Motor neuron (in vitro differentiated cells): Measurements from ENCODE around the gene BMP2. TPM values are rescaled to one million over a fixed set of nuclear protein-coding genes. Genes with fewer than 3 reads are reported as not detected.
A peak's percentile ranks its signal among the peaks of the same experiment; 100 is the strongest.

Source experiments
- ATAC-seq, 8 experiments: fragments of 200-7000 bp; cut with Tn5 transposase; replicated peaks in 6 of 8; 2 replicates each; pipeline ENCODE4 v1.8.0; 2021; ENCODE audit warnings: mild to moderate bottlenecking in 8 of 8, moderate library complexity in 8 of 8
- H3K27ac ChIP-seq, 2 donors: fragments of 250-450 bp; sonication (Bioruptor Pico); 2 replicates each; pipeline ENCODE4 v1.9.0; 2021; ENCODE audit warnings: antibody characterized with exemption in 2 of 2, mild to moderate bottlenecking in 2 of 2, moderate library complexity in 1 of 2
- H3K4me1 ChIP-seq, 2 donors: fragments of 250-450 bp; sonication (Bioruptor Pico); replicated peaks in 1 of 2; 2 replicates each; pipeline ENCODE4 v1.6.1; 2021; ENCODE audit warnings: antibody characterized with exemption in 2 of 2, mild to moderate bottlenecking in 2 of 2, moderate library complexity in 1 of 2
- H3K4me3 ChIP-seq, 5 donors: fragments of 250-450 bp; sonication (Bioruptor Pico); 2 replicates each; pipeline ENCODE4 v1.9.0; 2021; ENCODE audit warnings: antibody characterized with exemption in 5 of 5, mild to moderate bottlenecking in 5 of 5, moderate library complexity in 4 of 5
- WGBS, 10 experiments: fragments of 450-650 bp; shearing (Covaris generic); methylation state at CpG; one replicate each; pipeline ENCODE4 v1.0.0; 2022; 5-methylcytosine and 5-hydroxymethylcytosine counted together
- in situ Hi-C, 9 experiments: fragments of 400-800 bp; cut with MboI; loops; one replicate each; pipeline ENCODE4 v1.15.0; 2021; ENCODE audit warnings: low sequenced_read_pairs in 9 of 9, low pct_unique_long_range_greater_than_20kb in 2 of 9; ENCODE audit not compliant: unreplicated experiment in 9 of 9
- total RNA-seq, 8 experiments: library from RNA; unstranded; fragments of 300-600 nt; gene quantifications; 2 replicates each; pipeline versions ENCODE4 v1.2.3 to v1.2.4, GENCODE V29; 2022

Gene BMP2
- total RNA-seq, result 10 to 100 TPM in 3 of 8 experiments, 1 to 10 TPM in 4, under 1 TPM in 1; 0.96 to 25.2 (median 3.1) TPM

- H3K4me1 ChIP-seq, result peaks cover 3 to 17% of the 10 kb centered on the region in 2 donors
- in situ Hi-C loops, result loop anchor here in 3 of 9 experiments (25.0 kb wide), 4 partner anchors 495 to 1095 kb away; no protein-coding TSS in a partner anchor
- peak; percentile 66 to 87 (median 84) for ATAC-seq
- H3K27ac ChIP-seq, result no peak within 1 kb of the TSS
- H3K4me3 ChIP-seq, result peak within 1 kb of the TSS; percentile 64 to 88 (median 70)
- no CpG with 5 or more reads among the region's 112 CpGs for WGBS, 10 experiments
These were observed at the start of gene BMP2 for GRCh38 chr20:6767536-6768227. BMP2 (plus strand) TSS chr20:6767686; CDS start chr20:6770127, 2,441 bp downstream.

DNA sequence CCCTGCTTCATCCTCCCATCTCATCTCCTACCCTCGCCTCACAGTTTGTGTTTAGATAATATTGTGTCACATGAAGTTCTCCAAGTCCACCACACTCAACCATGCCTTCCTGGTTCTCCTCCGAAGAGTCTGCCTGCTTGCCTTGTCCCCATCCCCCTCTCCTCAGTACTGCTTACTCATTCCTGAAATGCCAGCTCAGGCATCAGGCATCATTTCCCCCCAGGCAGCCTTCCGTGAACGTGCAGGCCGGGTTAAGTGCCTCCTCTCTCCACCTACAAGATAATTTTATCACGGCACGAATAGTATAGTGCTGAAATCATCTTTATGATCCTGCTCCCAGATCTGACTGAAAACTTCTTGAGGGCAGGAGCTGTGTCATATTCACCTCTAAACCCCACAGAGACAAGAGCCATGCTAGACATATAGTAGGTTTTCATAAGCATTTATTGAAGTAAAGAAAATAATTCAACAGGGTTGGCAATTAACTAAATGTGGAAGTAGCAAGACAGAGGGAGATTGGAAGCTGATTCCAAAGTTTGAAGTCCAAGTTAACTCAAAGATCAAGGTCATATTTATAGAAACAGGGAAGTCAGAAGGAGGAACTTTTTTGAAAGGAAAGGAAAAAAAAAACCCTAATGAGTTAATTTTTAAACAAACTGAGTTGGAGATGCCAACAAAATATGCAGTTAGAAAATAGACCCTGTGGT, 48.7 kb upstream of the BMP2 start:
- Histone ChIP-seq H3K4me1 (no peaks in the 10 kb centered on the region), H3K4me3 (no peak overlapping the region), H3K27ac (no peak overlapping the region)
- in situ Hi-C loops, result no loop called here
- WGBS, 10 experiments, result 39 to 90% (median 79%) methylated on average over 2 to 7 of the region's 7 CpGs; no CpG with 5 or more reads in 1 of the 10 experiments
- no peak for ATAC-seq

GRCh38 chr20:6719369-6719721, 48.1 kb upstream of the BMP2 start:
- WGBS, 10 experiments, result 32 to 100% (median 82%) methylated on average over 1 to 4 of the region's 4 CpGs
- ATAC-seq, result no peak
- H3K4me1 ChIP-seq, result no peaks in the 10 kb centered on the region
- H3K4me3 ChIP-seq, result no peak overlapping the region
- H3K27ac ChIP-seq, result no peak overlapping the region
- in situ Hi-C loops, result no loop called here

- H3K4me1 ChIP-seq, result no peaks in the 10 kb centered on the region
- WGBS, 10 experiments, result 20 to 67% (median 51%) methylated on average over 1 of the region's 1 CpG; no CpG with 5 or more reads in 6 of the 10 experiments
- in situ Hi-C loops, result no loop called here
- ATAC-seq, result no peak
- H3K4me3 ChIP-seq, result no peak overlapping the region
- H3K27ac ChIP-seq, result no peak overlapping the region
These were observed 40.7 kb upstream of the BMP2 start for GRCh38 chr20:6726761-6727160.

- WGBS, 10 experiments, result 25 to 89% (median 73%) methylated on average over 4 to 9 of the region's 9 CpGs; no CpG with 5 or more reads in 2 of the 10 experiments
- Histone ChIP-seq H3K4me1 (no peaks in the 10 kb centered on the region), H3K4me3 (no peak overlapping the region), H3K27ac (no peak overlapping the region)
- ATAC-seq, result no peak
- in situ Hi-C loops, result no loop called here
These were observed 36.7 kb upstream of the BMP2 start for GRCh38 chr20:6730672-6731328.

DNA sequence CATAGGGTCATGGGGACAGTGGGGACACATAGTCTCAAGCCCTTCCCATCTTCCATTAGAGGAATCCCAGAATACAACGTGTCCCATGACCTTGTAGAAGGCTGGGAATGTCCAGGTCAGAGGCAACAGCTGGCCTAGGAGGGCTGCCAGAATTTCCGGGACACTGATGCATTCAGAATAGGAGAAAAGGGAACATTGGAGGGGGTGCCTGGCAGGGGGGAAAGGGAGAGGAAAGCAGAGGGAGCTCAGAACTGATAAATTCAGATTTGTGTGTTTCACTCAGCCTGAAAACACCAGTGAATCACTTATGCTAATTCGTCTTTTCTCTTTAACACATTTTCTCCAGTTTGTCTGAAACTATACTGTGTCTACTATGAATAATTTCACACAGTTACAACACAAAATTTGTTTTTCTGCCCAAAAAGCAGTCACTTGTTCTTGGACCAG, 35.5 kb upstream of the BMP2 start:
- ATAC-seq, result peak in 2 of 8 experiments; percentile 79
- Histone ChIP-seq H3K4me3 (no peak overlapping the region), H3K27ac (no peak overlapping the region), H3K4me1 (no peaks in the 10 kb centered on the region)
- in situ Hi-C loops, result no loop called here
- 0 to 100% (median 68%) methylated on average over 1 to 2 of the region's 3 CpGs; no CpG with 5 or more reads in 2 of the 10 experiments for WGBS, 10 experiments

DNA sequence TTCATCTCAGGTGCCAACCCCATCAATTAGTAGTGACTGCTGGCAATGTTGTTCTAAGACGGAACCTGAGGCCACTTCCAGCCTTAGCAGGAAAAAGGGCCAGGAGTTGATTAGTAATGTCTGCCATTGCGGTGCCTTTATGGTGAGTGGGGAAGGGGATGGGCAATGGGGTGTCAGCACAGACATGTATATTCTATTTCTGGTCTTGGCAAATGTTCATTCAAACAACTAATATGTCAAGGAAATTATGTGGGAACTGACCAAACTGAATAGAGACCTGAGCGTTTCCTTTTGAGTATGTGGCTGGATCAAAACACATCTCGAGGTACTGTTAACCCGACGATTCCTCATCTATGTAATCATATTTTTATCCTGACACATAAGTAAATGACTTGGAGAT, 34.6 kb upstream of the BMP2 start:
- in situ Hi-C loops, result no loop called here
- Histone ChIP-seq H3K4me3 (no peak overlapping the region), H3K27ac (no peak overlapping the region), H3K4me1 (no peaks in the 10 kb centered on the region)
- WGBS, 10 experiments, result 52 to 97% (median 78%) methylated on average over 1 to 6 of the region's 6 CpGs; no CpG with 5 or more reads in 3 of the 10 experiments
- no peak for ATAC-seq

GRCh38 chr20:6733965-6734364, 33.5 kb upstream of the BMP2 start:
- H3K27ac ChIP-seq, result no peak overlapping the region
- no peaks in the 10 kb centered on the region for H3K4me1 ChIP-seq
- H3K4me3 ChIP-seq, result no peak overlapping the region
- WGBS, 10 experiments, result 20 to 83% (median 80%) methylated on average over 1 of the region's 1 CpG; no CpG with 5 or more reads in 5 of the 10 experiments
- no peak for ATAC-seq
- in situ Hi-C loops, result no loop called here

DNA sequence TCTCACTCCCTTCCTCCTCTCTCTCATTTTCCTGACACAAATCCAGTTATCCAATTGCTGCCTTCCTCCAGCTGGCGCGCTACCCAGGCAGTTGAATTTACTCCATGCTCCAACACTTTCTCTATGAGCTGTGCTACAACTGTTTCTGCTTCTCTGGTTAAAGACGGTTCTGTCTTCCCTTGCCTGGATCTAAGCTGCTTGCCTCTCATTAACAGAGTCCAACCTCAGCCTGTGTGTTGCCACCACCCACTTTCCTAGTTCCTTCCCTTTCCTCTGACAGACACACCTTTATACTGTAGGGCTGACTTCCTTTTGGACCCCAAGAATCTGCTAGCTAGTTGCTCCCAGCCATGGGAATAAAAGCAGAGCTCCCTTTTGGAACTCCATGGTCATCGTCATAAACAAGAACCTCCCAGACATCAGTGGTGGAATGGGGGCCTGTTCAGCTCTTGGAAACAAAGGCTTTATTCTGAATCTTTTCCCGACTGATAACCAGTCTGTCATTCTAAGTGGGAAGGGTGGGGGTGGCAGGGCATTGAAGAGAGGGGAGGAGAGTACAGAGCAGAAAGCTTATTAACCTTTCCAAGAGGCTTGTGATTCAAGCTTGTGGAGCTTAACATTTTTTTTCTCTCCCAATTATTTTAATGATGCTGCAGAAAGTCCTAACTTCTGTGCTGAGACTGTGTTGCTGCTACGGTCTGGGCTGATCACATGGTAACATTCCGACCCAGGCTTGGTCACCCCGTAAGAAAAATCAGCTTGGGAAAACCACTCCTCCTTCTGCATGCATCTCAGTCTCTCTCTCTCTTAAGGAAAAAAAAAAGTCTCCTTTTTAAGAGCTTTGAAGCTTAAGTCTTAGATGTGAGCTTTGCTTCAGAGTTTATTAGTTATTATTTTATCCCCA, 31.3 kb upstream of the BMP2 start:
- peak in 6 of 8 experiments; percentile 15 to 78 (median 64) for ATAC-seq
- in situ Hi-C loops, result no loop called here
- no peak overlapping the region for H3K27ac ChIP-seq

GRCh38 chr20:6739406-6739805, 28.1 kb upstream of the BMP2 start:
- H3K27ac ChIP-seq, result no peak overlapping the region
- no peak for ATAC-seq
- no peaks in the 10 kb centered on the region for H3K4me1 ChIP-seq
- no peak overlapping the region for H3K4me3 ChIP-seq
- in situ Hi-C loops, result no loop called here
- 7 to 92% (median 60%) methylated on average over 1 of the region's 1 CpG; no CpG with 5 or more reads in 3 of the 10 experiments for WGBS, 10 experiments

More for the DNA sequence above, 31.3 kb upstream of the BMP2 start:
- Histone ChIP-seq H3K4me3 (no peak overlapping the region), H3K4me1 (no peaks in the 10 kb centered on the region)
- WGBS, 10 experiments, result 21 to 100% (median 65%) methylated on average over 2 to 7 of the region's 8 CpGs; no CpG with 5 or more reads in 2 of the 10 experiments

DNA sequence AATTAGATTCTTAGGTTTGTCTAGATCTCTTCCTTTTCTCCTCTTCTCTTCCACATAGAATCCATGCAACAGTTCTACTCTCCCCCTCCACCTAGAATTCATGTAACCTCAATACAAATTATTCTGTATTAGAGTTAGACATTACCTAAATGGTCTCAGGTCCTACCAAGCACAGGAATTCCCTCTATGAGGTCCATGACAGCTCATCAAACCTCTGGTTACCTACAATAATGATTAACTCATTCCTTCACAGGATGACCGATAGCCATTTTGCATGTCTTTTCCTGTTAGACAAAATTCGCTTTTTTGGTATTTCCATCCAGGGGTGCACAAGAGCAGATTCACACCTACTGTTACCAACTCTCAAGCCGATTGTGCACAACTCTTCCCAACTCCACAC, 27.4 kb upstream of the BMP2 start:
- no peak overlapping the region for H3K27ac ChIP-seq
- H3K4me3 ChIP-seq, result no peak overlapping the region
- WGBS, 10 experiments, result 0 to 83% (median 66%) methylated on average over 1 to 3 of the region's 3 CpGs; no CpG with 5 or more reads in 3 of the 10 experiments
- no peak for ATAC-seq
- in situ Hi-C loops, result no loop called here
- no peaks in the 10 kb centered on the region for H3K4me1 ChIP-seq

GRCh38 chr20:6744180-6744579, 23.3 kb upstream of the BMP2 start:
- no peak overlapping the region for H3K4me3 ChIP-seq
- H3K4me1 ChIP-seq, result no peaks in the 10 kb centered on the region
- no peak for ATAC-seq
- H3K27ac ChIP-seq, result no peak overlapping the region
- WGBS, 10 experiments, result 40 to 100% (median 88%) methylated on average over 1 of the region's 1 CpG; no CpG with 5 or more reads in 7 of the 10 experiments
- in situ Hi-C loops, result no loop called here
